IMR-90 (cell line): ENCODE results near the gene PIH1D1. TPM values are rescaled to one million over a fixed set of nuclear protein-coding genes. Genes with fewer than 3 reads are reported as not detected.

ENCODE experiments used
- ATAC-seq: fragments of 200-7000 bp; cut with Tn5 transposase; 2 replicates; pipeline ENCODE4 v1.9.1; 2020; ENCODE audit warnings: low read depth, mild to moderate bottlenecking, moderate library complexity
- BruUV-seq: library from RNA; stranded (reverse); fragments of 400-500 nt; replicated peaks from 2 replicates; lab custom pipeline; 2021; lab: Mats Ljungman, UMichigan
- CTCF ChIA-PET: fragments of 300-600 bp; formaldehyde crosslinking; extraction: SDS; loops from one replicate; lab custom pipeline; 2021; ENCODE audit warnings: antibody characterized with exemption; lab: Yijun Ruan, JAX
- POLR2A ChIA-PET: fragments of 300-600 bp; sonication (Branson Sonifier 250); formaldehyde crosslinking; loops from one replicate; lab custom pipeline; 2022; ENCODE audit warnings: antibody characterized with exemption; ENCODE audit not compliant: unreplicated experiment; lab: Charles Lee
- DNase-seq: peaks from one replicate; pipeline ENCODE4 v3.0.0; 2013
- H2AFZ ChIP-seq: replicated peaks from 2 replicates; pipeline ENCODE3; 2013; ENCODE audit warnings: low read length, mild to moderate bottlenecking; ENCODE audit not compliant: poor library complexity
- H2AK5ac ChIP-seq: 2 replicates; pipeline ENCODE4 v1.6.1; 2013; ENCODE audit warnings: low read depth, low read length, inconsistent platforms
- H2AK9ac ChIP-seq: replicated peaks from 2 replicates; pipeline ENCODE3; 2013; ENCODE audit warnings: mild to moderate bottlenecking, low read depth, low read length, moderate library complexity; ENCODE audit not compliant: poor library complexity
- H2BK120ac ChIP-seq: 2 replicates; pipeline ENCODE4 v1.6.1; 2013; ENCODE audit warnings: low read depth, low read length, inconsistent platforms
- H2BK15ac ChIP-seq: 3 replicates; pipeline ENCODE4 v1.6.1; 2013; ENCODE audit warnings: low read depth, low read length, inconsistent platforms
- H2BK20ac ChIP-seq: 2 replicates; pipeline ENCODE4 v1.6.1; 2013; ENCODE audit warnings: low read depth, mild to moderate bottlenecking, inconsistent platforms, low read length, moderate library complexity
- H2BK5ac ChIP-seq: 2 replicates; pipeline ENCODE4 v1.6.1; 2013; ENCODE audit warnings: mild to moderate bottlenecking, low read depth, low read length, inconsistent platforms; ENCODE audit not compliant: poor library complexity, severe bottlenecking
- H3K14ac ChIP-seq: replicated peaks from 2 replicates; pipeline ENCODE4 v1.6.1; 2013; ENCODE audit warnings: low read depth, low read length, inconsistent platforms
- H3K18ac ChIP-seq: 2 replicates; pipeline ENCODE4 v1.6.1; 2013; ENCODE audit warnings: low read depth, low read length, control low read depth
- H3K23ac ChIP-seq: 2 replicates; pipeline ENCODE4 v1.6.1; 2013; ENCODE audit warnings: low read depth, low read length, inconsistent platforms
- H3K27ac ChIP-seq: 2 replicates; pipeline ENCODE4 v1.5.1; 2013; ENCODE audit warnings: mild to moderate bottlenecking, control low read depth, low read length; ENCODE audit not compliant: insufficient read depth
- H3K27me3 ChIP-seq: 2 replicates; pipeline ENCODE4 v1.6.1; 2013; ENCODE audit warnings: low read length; ENCODE audit not compliant: control insufficient read depth, insufficient read depth
- H3K36me3 ChIP-seq: 2 replicates; pipeline ENCODE4 v1.6.1; 2013; ENCODE audit warnings: low read length, mixed read lengths; ENCODE audit not compliant: control insufficient read depth, insufficient read depth
- H3K4ac ChIP-seq: 2 replicates; pipeline ENCODE4 v1.6.1; 2013; ENCODE audit warnings: low read depth, low read length, inconsistent platforms
- H3K4me1 ChIP-seq: 2 replicates; pipeline ENCODE4 v1.6.1; 2013; ENCODE audit warnings: low read length, mixed read lengths; ENCODE audit not compliant: control insufficient read depth, insufficient read depth
- H3K4me2 ChIP-seq: 2 replicates; pipeline ENCODE4 v1.6.1; 2013; ENCODE audit warnings: low read depth, mild to moderate bottlenecking, control low read depth, low read length, moderate library complexity
- H3K4me3 ChIP-seq: 2 replicates; pipeline ENCODE4 v1.5.1; 2013; ENCODE audit warnings: low read depth, mild to moderate bottlenecking, control low read depth, low read length, moderate library complexity; ENCODE audit not compliant: insufficient read depth
- H3K56ac ChIP-seq: 2 replicates; pipeline ENCODE4 v1.6.1; 2013; ENCODE audit warnings: low read length, inconsistent platforms; ENCODE audit not compliant: insufficient read depth; ENCODE audit errors: extremely low read depth
- H3K79me1 ChIP-seq, 2 experiments: 2 replicates each; pipeline ENCODE4 v1.6.1; 2013; ENCODE audit warnings: low read length in 2 of 2, inconsistent platforms in 1 of 2, low read depth in 1 of 2
- H3K9ac ChIP-seq: 2 replicates; pipeline ENCODE4 v1.6.1; 2013; ENCODE audit warnings: low read depth, low read length, control low read depth
- H3K9me1 ChIP-seq: 2 replicates; pipeline ENCODE4 v1.6.1; 2013; ENCODE audit warnings: low read length, inconsistent platforms; ENCODE audit not compliant: insufficient read depth
- H3K9me3 ChIP-seq: 2 replicates; pipeline ENCODE4 v1.6.1; 2013; ENCODE audit warnings: low read length; ENCODE audit not compliant: control insufficient read depth, insufficient read depth
- H4K20me1 ChIP-seq: 2 replicates; pipeline ENCODE4 v1.6.1; 2013; ENCODE audit warnings: low read length, inconsistent platforms; ENCODE audit not compliant: insufficient read depth
- H4K5ac ChIP-seq: 2 replicates; pipeline ENCODE4 v1.6.1; 2013; ENCODE audit warnings: mild to moderate bottlenecking, low read depth, low read length, control low read depth
- H4K8ac ChIP-seq, 2 experiments: 2 replicates each; pipeline ENCODE4 v1.6.1; 2013; ENCODE audit warnings: low read depth in 2 of 2, low read length in 2 of 2, control low read depth in 1 of 2, inconsistent platforms in 1 of 2
- H4K91ac ChIP-seq: 2 replicates; pipeline ENCODE4 v1.6.1; 2013; ENCODE audit warnings: low read depth, low read length, inconsistent platforms; ENCODE audit not compliant: insufficient read depth
- CEBPB ChIP-seq: IDR thresholded peaks from 2 replicates; pipeline ENCODE4 v1.6.1; 2012; ENCODE audit warnings: low read depth, low read length, improper control_type of control experiment
- CHD1 ChIP-seq: IDR thresholded peaks from 2 replicates; pipeline ENCODE4 v1.6.1; 2012; ENCODE audit warnings: low read depth, low read length, improper control_type of control experiment
- FOS ChIP-seq: fragments of 150-350 bp; IDR thresholded peaks from 2 replicates; pipeline ENCODE4 v1.6.1; 2016; ENCODE audit warnings: low read depth, low read length
- MAZ ChIP-seq: IDR thresholded peaks from 2 replicates; pipeline ENCODE4 v1.6.1; 2012; ENCODE audit warnings: low read depth, mild to moderate bottlenecking, low read length, improper control_type of control experiment, moderate library complexity, borderline replicate concordance
- NFE2L2 ChIP-seq: fragments of 150-350 bp; IDR thresholded peaks from 2 replicates; pipeline ENCODE4 v1.6.1; 2016; ENCODE audit warnings: low read depth, mild to moderate bottlenecking, low read length
- POLR2A ChIP-seq: IDR thresholded peaks from 2 replicates; pipeline ENCODE4 v1.6.1; 2012; ENCODE audit warnings: mild to moderate bottlenecking, low read depth, low read length
- RCOR1 ChIP-seq: IDR thresholded peaks from 2 replicates; pipeline ENCODE4 v1.6.1; 2012; ENCODE audit warnings: mild to moderate bottlenecking, low read length, improper control_type of control experiment; ENCODE audit not compliant: insufficient replicate concordance
- RFX5 ChIP-seq: IDR thresholded peaks from 2 replicates; pipeline ENCODE4 v1.8.0; 2012; ENCODE audit warnings: low read depth, mild to moderate bottlenecking, low read length, moderate library complexity
- SMC3 ChIP-seq: fragments of 150-350 bp; IDR thresholded peaks from 2 replicates; pipeline ENCODE4 v1.6.1; 2016; ENCODE audit warnings: low read depth, mild to moderate bottlenecking, antibody characterized with exemption, low read length, moderate library complexity
- WGBS, 2 experiments: methylation state at CpG; one replicate each; pipeline versions ENCODE4 v1.1.5 to v1.1.7; 2013; ENCODE audit warnings: missing lambda C conversion rate in 2 of 2; ENCODE audit not compliant: insufficient read length in 1 of 2; ENCODE audit errors: extremely low coverage in 2 of 2; 5-methylcytosine and 5-hydroxymethylcytosine counted together
- dilution Hi-C: fragments of 300-500 bp; cut with HindIII; formaldehyde crosslinking; loops from one replicate; pipeline ENCODE4 v1.14.3; 2018; ENCODE audit warnings: low sequenced_read_pairs; ENCODE audit not compliant: unreplicated experiment
- in situ Hi-C: fragments of 300-500 bp; cut with MboI; formaldehyde crosslinking; loops from 3 replicates; pipeline ENCODE4 v1.14.3; 2019; ENCODE audit warnings: low sequenced_read_pairs, inconsistent platforms, mixed read lengths
- intact Hi-C: fragments of 100-400 bp; cut with micrococcal nuclease; formaldehyde crosslinking; loops from 2 replicates; pipeline ENCODE4 v1.10.0; 2022
- polyA plus RNA-seq, 3 experiments: library from polyadenylated mRNA; depleted of rRNA; stranded (reverse); fragments of >200 nt; gene quantifications; 2 replicates each; pipeline ENCODE4 v1.2.3, GENCODE V29; 2012; ENCODE audit warnings: low replicate concordance in 1 of 3
- total RNA-seq: library from RNA; depleted of rRNA; stranded (reverse); fragments of >200 nt; gene quantifications from 2 replicates; pipeline ENCODE4 v1.2.3, GENCODE V29; 2012
- TF ChIP-seq, protein P1 (sequence below): fragments of 150-350 bp; IDR thresholded peaks from 2 replicates; pipeline ENCODE4 v1.6.1; 2016; ENCODE audit warnings: low read depth, mild to moderate bottlenecking, low read length, moderate library complexity, borderline replicate concordance
- TF ChIP-seq, protein P2 (sequence below): conservative IDR thresholded peaks from 2 replicates; pipeline ENCODE4 v1.5.1; 2012; ENCODE audit warnings: mild to moderate bottlenecking, low read depth, low read length, improper control_type of control experiment

PIH1D1 gene
- total and polyA plus RNA-seq, 2 of the 4 experiments (the other 2 are of a cell fraction), result 77.9 to 122 TPM

DNA sequence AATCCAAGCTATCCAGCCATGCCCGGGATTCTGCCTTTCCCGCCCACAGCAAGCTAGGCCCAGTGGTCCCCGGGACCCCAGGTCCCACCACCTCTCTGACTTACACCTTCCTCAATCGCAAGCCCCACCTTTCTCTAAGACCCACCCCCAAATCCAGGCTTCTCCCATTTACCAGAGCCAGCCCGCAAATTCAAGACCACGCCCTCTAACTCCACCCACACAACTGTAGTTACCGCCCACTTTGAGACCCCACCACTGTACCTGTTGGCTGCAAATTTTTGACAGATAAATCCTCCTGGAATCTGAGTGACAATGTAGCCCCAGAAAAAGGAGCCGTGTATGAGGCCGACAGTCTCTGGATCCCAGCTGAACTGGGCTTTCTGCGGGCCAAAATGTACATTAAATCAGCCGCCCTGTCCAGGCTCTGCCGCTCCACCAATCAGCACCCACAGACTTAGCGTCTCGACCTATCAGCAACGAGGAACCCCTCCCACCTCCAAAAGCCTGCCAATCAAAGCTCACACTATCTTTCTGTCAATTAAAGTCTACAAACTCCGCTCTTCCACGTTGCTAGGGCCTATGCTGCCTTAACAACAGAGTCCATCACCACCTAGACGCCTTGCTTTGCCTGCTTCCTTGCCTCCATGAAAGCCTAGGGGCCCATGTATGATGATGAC lies 16.6 kb downstream of the PIH1D1 start:
- DNase-seq, result no peak
- in situ Hi-C loops, result loop anchor here (10.0 kb wide), 1 partner anchor 170 kb away; no protein-coding TSS in a partner anchor
- Histone ChIP-seq H3K18ac (no peak overlapping the region), H2AK9ac (no peak overlapping the region), H3K27ac (no peak overlapping the region), H2BK15ac (no peak overlapping the region), H3K4me3 (no peak overlapping the region), H4K5ac (no peak overlapping the region), H3K9me1 (no peaks in the 10 kb centered on the region), H2BK120ac (no peak overlapping the region), H3K56ac (no peak overlapping the region), H2BK20ac (no peak overlapping the region), H3K79me1 (no peaks in the 10 kb centered on the region), H2AK5ac (no peak overlapping the region), H2BK5ac (no peak overlapping the region), H4K91ac (no peak overlapping the region), H3K27me3 (peaks cover 98% of the 10 kb centered on the region), H3K14ac (no peak overlapping the region), H3K23ac (no peak overlapping the region), H4K8ac (no peak overlapping the region), H3K36me3 (no peaks in the 10 kb centered on the region), H3K4ac (no peak overlapping the region), H3K4me2 (no peak overlapping the region), H3K4me1 (no peaks in the 10 kb centered on the region), H4K20me1 (no peaks in the 10 kb centered on the region), H2AFZ (no peak overlapping the region), H3K9me3 (peaks cover 18% of the 10 kb centered on the region), H3K9ac (no peak overlapping the region)
- ATAC-seq, result no peak
- TF ChIP-seq SMC3 (no peak), RFX5 (no peak), FOS (no peak), POLR2A (no peak), MAZ (no peak), NFE2L2 (no peak), RCOR1 (no peak), CHD1 (no peak), CEBPB (no peak)
- TF ChIP-seq, protein P1, sequence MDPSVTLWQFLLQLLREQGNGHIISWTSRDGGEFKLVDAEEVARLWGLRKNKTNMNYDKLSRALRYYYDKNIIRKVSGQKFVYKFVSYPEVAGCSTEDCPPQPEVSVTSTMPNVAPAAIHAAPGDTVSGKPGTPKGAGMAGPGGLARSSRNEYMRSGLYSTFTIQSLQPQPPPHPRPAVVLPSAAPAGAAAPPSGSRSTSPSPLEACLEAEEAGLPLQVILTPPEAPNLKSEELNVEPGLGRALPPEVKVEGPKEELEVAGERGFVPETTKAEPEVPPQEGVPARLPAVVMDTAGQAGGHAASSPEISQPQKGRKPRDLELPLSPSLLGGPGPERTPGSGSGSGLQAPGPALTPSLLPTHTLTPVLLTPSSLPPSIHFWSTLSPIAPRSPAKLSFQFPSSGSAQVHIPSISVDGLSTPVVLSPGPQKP, result no peak
- TF ChIP-seq, protein P2, sequence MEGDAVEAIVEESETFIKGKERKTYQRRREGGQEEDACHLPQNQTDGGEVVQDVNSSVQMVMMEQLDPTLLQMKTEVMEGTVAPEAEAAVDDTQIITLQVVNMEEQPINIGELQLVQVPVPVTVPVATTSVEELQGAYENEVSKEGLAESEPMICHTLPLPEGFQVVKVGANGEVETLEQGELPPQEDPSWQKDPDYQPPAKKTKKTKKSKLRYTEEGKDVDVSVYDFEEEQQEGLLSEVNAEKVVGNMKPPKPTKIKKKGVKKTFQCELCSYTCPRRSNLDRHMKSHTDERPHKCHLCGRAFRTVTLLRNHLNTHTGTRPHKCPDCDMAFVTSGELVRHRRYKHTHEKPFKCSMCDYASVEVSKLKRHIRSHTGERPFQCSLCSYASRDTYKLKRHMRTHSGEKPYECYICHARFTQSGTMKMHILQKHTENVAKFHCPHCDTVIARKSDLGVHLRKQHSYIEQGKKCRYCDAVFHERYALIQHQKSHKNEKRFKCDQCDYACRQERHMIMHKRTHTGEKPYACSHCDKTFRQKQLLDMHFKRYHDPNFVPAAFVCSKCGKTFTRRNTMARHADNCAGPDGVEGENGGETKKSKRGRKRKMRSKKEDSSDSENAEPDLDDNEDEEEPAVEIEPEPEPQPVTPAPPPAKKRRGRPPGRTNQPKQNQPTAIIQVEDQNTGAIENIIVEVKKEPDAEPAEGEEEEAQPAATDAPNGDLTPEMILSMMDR, result no peak
- dilution Hi-C loops, result no loop called here
- 89% methylated on average over 12 of the region's 18 CpGs; no CpG with 5 or more reads in 1 of the 2 experiments for WGBS, 2 experiments
- BruUV-seq, result no TSS peak
- ChIA-PET POLR2A (no interaction called here), CTCF (interaction anchor here (0.6 kb wide), 1 partner anchor 29 kb away, joined by 4 read pairs; no protein-coding TSS in a partner anchor)
- intact Hi-C loops, result no loop called here
